Kidney tubule cell (primary cell): ENCODE measurements around the gene BAZ2B.
A peak's percentile ranks its signal among the peaks of the same experiment; 100 is the strongest.

Source experiments
- DNase-seq: peaks from one replicate; pipeline ENCODE4 v3.0.0-alpha.2; 2018; ENCODE audit warnings: low spot score

BAZ2B gene

GRCh38 chr2:159322419-159322818 lies 293.9 kb downstream of the BAZ2B start:
- no peak for DNase-seq

GRCh38 chr2:159317392-159318088 lies 298.8 kb downstream of the BAZ2B start:
- DNase-seq: peak; percentile 42

GRCh38 chr2:159307942-159308341 lies 308.4 kb downstream of the BAZ2B start:
- DNase-seq: no peak

DNA sequence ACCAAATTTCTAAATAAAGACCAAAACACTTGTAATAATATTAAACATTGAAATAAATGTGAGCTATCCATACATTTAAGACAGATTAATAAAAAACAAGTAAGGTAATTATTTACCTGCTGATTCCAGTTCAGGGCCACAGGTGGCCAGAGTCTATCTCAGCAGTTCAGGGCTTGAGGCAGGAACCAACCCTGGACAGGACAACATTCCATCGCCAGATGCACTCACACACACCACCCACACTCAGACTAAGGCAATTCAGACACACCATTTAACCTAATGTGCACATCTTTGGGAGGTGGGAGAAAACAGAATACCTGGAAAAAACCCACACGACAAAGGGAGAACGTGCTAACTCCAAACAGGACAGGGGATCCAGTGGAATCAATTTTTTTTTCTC lies 315.8 kb downstream of the BAZ2B start:
- no peak for DNase-seq

- DNase-seq: no peak
Measured at GRCh38 chr2:159298967-159299366, 317.4 kb downstream of the BAZ2B start.

DNA sequence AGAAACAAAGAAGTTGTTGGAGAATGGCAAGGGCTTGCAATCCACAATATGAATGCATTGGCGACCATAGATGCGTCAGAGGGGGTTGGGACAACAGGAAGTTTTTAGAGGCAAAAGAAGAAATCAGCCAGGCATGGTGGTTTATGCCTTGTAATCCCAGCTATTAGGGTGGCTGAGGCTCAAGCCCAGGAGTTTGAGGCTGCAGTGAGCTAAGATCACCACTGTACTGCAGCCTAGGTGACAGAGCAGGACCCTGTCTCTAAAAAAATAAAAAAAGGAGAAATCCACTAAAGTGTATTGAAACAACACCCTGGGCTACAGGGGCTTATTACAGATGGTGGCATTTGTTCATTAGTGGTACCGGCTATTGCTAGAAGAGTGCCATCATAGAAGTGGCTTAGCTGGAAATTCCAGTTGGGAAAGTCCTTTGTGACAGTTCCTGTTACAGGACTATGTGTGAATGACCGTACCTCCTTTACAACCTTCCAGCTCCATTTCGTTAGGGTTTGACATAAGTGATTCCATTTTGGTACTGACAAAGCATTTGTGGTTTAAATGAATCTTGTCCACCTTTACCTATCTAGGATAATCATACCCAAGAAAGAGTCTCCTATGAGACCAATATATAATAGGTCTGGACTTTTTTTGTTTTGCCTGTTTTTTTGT lies 319.2 kb downstream of the BAZ2B start:
- no peak for DNase-seq

GRCh38 chr2:159292157-159292556 lies 324.2 kb downstream of the BAZ2B start:
- no peak for DNase-seq

DNA sequence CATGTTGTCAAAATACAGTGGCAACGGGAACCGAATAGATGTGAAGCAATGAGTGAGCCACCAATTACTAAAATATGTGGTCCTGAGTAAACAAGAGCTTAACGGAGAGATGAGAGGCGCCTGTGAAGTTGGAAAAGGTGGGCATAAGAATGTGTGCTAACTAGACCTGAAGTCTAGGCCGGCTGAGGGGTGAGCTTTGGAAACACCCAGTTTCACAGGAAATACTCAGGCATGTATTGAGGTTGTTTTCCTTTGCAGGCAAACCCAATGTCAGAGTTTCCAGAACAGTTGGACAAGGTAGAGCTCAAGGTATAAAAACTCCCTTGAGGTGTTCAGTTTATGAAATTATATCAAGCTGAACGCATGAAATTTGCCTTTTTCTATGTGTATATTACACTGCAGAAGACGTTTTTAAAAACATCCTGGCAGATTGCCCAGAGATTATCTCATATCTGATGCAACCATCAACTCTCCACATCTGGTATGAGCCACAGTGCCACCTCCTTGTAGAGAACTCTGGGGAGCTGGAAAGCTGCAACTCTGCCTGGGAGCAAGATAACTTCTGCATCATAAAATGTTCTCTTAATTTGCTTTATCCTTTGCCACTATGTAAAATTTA lies 325.9 kb downstream of the BAZ2B start:
- peak; percentile 66 for DNase-seq

- no peak for DNase-seq
Measured at GRCh38 chr2:159287733-159288132, 328.6 kb downstream of the BAZ2B start.

GRCh38 chr2:159286709-159287441 lies 329.5 kb downstream of the BAZ2B start:
- peak; percentile 96 for DNase-seq

- peak; percentile 70 for DNase-seq
Measured at GRCh38 chr2:159285929-159286708, 330.2 kb downstream of the BAZ2B start, which contains the start of gene WDSUB1. WDSUB1 (minus strand) TSS chr2:159286703; CDS start chr2:159283069, 3,634 bp downstream.

DNA sequence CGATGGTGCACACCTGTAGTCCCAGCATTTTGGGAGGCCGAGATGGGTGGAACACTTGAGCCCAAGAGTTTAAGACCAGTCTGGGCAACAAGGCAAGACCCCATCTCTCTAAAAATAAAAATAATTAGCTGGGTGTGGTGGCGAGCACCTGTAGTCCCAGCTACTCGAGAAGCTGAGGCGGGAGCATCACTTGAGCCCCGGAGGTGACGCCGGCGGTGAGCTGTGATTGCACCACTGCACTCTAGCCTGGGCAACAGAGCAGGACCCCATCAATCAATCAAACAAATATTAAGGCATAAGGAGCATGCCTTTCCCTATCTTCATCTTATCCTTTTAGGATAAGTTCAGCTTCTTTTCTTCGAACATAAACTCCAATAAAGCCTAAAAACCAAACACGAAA lies 330.9 kb downstream of the BAZ2B start:
- DNase-seq: no peak

- DNase-seq: no peak
Measured at GRCh38 chr2:159283529-159283928, 332.8 kb downstream of the BAZ2B start.

DNA sequence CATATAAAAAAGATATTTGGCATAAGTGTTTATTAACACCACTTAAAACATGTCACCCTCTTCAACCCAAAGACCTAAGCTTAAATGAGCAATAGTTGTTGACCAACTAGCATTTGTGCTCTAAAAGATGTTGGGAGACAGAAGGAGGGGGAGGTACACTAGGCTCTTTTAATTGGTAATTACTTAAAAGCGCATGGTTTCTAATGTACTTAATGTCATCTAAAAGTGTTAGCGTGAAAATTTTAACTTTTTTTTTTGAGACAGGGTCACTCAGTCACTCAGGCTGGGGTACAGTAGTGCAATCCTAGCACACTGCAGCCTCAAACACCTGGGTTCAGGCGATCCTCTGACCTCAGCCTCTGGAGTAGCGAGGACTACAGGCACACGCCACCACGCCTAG lies 335.3 kb downstream of the BAZ2B start:
- DNase-seq: no peak

DNA sequence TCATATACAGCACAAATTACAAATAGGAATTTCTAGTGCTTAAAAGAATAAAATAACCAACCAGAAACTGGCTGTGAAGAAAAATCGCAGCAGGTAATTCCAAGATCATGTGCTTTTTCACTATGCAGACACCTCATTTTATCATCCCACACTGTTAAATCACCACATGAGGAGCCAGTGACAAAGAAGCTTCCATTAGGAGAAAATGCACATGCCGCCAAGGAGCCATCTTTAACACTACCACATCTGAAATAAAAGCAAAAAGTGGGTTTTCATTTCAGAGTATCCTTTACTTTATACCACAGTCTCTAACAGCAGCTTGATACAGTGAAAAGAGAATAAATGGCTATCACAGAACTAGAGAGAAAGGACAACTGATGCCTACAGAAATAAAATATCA lies 336.6 kb downstream of the BAZ2B start:
- no peak for DNase-seq

DNA sequence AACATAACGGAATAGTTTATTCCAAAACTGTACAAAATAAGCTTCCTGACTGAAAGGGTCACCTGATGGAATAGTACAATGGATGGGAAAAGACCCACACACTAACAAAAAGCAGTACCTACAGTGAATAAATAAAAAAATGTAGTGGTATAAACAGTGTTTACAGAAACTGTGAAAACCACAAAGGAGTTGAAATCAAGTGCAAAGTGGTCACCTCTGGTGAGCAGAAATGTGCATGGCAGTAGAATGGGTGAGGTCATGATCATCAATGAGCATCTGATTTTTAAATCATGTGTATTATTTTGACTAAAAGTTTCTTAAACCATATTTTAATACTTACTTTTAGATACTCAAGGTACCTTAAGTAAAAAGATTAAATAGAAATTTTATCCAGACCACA lies 341.2 kb downstream of the BAZ2B start:
- no peak for DNase-seq

- no peak for DNase-seq
Measured at GRCh38 chr2:159272156-159272555, 344.2 kb downstream of the BAZ2B start.

- DNase-seq: no peak
Measured at GRCh38 chr2:159270744-159271379, 345.5 kb downstream of the BAZ2B start.
